GM19324 (cell line): ENCODE measurements around the gene CTBP2.

Experiments
- ATAC-seq: cut with Tn5 transposase; IDR thresholded peaks from one replicate; pipeline ENCODE4 v1.9.1; 2021; ENCODE audit warnings: mild to moderate bottlenecking, moderate library complexity; ENCODE audit not compliant: unreplicated experiment, low FRiP score

Gene CTBP2

DNA sequence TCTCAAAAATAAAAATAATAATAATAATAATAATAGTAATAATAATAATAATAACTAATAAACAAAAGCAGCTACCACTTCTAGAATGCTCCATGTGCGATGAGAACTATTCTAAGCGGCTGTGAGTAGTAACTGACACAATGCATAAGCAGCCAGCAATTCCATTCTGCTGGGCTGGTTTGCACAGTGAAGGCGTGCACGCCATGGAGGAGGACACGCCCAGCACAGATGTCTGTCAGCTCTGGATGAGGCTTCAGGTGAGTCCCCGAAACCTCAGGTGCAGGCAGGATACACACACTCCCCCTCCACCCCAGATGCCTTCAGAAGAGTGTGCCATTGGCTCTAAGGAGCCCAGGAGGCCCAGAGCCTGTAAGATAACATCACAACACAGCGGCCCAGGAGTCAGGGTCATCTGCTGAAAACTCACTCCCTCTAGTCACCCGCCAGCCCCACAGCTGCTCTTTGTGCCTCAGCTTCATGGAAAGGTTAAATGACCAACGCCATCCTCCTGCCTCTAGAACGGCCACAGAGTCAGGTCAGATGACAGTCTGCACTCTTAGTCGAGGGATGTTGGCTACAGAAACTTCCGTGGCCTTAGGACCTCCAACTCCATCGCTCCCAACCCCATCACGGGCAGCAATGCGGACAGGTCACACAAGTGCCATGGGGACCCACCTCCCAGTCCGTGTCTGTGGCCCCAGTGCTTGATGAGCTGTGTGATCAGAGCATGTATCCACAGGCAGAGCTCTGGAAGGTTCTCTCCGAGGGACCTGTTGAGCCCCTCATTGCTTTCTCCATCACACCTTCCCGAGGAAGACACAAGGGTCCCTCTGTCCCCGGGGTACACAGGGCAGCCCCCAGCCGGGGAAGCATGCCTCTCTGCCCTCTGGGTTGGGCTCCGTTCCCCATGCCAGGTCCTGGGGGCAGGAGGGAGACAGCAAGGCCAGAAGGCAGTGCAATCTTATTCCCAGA is 103.9 kb downstream of the CTBP2 start:
- ATAC-seq, result no peak

DNA sequence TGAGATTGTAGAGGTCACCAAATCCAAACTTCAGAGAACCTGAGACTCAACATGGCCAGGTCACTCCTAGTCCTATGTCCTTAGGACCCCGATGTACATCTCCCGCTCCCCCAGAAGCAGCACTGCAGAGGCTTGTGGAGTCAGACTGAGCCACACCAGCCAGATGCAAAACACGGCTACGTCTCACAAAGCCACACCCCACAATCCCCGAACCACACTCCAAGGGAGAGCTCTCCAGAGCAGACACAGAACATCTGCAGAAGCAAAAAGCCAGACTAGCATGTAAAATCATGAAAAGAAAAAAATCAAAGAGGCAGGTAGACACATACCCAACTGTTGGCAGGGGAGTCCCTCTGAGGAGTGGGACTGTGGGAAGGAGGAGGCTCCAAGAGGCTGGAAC is 104.9 kb downstream of the CTBP2 start:
- ATAC-seq, result no peak

DNA sequence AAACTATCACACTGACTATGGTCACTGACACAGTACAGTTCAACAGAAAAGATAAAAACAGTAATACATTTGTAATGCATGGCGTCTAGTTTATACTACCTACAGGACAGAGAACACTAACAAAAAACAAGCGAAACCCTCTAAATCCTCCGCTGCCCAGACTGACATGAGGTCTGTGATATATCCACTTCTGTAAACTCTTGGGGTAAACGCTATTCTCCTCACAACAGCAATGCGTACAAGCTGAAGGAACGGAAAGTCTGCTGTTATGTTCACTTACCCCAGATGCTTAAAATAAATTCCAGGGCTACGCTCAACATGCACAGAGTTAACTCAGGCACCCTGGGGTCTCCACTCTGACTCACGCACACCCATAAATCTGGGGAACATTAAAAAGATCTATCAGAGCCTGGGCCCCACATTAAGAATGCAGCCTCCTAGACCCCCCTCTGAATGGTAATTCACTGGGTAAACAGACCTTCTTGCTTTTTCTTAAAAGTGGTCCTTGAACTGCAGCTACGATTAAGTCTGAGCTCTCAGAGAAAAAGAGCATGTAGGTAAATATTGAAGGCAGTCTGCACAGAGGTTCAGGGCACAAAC is 105.6 kb downstream of the CTBP2 start:
- ATAC-seq, result no peak

DNA sequence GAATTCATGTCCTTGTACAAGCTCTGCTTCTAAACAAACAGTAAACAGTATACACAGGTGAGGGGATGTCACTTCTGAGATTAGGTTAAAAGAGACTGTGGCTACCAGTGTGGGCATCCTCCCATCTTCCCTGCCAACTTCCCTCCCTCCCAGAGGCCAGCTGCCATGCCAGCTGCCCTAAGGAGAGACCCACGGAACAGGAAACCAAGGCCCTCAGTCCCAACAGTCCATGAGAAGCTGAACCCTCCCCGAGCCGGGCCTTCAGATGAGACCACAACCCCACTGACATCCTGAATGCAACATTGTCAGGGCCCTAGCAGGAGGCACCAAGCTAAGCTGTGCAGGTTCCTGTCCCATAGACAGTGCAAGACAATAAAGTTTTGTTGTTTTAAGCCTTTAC is 106.1 kb downstream of the CTBP2 start:
- no peak for ATAC-seq

DNA sequence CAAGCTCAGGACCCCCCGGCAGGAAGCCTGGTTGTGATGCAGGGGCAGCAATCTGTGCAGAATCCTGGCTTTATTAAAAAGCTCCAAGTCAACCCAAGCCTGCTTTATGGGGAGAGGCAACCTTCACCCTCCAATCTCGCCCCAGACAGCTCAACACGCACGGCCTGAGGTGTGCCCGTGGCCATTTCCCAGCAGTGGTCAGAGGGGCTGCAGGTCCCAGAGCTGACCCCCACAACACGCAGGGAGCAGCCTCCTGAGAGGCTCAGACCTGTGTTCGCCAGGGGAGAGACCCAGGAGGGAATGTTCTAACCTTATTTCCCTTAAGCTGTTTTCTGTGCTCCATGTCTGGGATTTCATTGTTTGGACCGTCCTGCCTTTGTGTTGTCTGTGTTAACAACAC is 108.2 kb downstream of the CTBP2 start:
- ATAC-seq, result no peak

DNA sequence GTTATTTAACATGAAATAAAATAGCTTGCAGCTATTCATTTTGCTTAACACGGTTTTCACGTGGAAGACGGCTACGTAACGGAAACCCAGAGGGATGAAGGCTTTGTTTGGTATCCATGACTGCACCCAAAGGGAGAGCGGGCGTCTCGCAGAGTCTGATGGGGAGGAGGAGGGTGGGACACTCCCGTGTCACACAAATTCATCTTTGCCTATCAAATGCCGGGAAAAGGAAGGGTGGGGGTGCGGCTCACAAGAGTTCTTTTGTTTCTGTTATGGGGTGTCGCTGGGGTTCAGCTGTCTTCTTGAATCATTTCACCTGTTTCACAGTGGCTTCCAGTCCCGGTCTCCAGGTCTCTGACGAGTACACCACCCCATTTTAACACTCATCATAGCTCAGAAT is 110.0 kb downstream of the CTBP2 start:
- no peak for ATAC-seq

DNA sequence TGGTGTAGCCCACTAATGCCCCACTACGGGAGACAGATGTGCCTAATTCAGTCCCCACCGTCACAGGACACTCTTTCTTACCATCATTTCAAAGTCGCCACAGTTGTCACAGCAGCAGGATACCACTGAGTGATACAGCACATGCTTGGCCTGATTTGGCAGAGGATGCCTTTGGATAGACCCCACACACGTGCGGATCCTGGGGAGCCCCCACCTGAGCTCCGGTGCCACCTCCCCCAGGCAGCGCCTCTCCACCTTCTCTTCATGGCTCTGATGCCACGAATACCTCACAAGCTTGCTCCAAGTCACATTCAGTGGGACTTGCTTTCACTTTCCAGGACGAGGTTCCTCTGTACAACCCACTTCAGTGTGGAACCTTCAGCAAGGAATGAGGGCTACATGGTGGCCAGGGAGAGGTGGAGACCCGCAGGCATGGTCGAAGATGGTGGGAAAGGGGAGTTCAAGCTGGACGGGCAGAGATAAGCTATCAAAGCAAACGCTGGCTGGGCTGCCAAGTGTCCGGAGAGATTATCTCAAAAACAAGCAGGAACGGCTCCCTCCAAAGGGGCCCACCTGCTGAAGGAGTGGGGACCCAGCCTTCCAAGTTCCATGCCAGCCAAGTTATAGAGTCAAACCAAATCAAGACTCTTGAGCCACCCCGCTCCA is 111.0 kb downstream of the CTBP2 start:
- no peak for ATAC-seq

DNA sequence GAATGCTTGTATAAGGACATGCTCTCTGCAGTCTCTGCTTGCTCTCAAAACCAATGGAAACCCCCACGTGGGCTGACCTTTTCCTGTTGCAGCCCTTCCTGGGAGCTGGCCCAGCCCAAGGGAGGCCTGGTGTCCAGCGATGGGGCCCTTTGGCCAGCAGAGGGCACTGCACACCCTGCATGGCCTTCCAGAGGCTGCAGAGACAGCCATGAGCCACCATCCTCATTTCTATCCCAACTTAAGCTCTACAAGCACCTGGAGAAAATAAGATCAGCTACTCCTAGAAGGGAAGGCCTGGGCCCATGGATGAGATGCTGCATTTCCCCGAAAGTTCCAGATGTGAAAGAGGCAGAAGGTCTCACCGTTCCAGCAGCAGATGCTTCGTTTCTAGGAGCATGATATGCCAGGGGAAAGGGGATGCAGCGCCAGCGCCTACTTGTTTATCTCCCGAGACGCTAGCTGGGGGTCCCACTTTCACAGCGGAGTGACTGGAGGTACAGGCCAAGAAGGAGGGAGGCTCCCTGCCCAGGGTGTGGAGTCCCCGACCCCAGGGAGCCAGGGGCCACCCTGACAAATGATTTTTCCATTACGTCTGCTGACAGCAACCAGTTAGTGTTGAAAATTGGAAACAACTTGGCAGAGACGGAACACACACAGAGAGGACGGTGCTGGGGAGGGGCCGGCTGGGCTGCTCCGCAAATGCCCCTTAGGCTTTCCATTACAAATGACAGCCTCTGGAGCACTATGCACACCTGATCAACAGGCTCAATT is 112.1 kb downstream of the CTBP2 start:
- peak; percentile 81 for ATAC-seq

DNA sequence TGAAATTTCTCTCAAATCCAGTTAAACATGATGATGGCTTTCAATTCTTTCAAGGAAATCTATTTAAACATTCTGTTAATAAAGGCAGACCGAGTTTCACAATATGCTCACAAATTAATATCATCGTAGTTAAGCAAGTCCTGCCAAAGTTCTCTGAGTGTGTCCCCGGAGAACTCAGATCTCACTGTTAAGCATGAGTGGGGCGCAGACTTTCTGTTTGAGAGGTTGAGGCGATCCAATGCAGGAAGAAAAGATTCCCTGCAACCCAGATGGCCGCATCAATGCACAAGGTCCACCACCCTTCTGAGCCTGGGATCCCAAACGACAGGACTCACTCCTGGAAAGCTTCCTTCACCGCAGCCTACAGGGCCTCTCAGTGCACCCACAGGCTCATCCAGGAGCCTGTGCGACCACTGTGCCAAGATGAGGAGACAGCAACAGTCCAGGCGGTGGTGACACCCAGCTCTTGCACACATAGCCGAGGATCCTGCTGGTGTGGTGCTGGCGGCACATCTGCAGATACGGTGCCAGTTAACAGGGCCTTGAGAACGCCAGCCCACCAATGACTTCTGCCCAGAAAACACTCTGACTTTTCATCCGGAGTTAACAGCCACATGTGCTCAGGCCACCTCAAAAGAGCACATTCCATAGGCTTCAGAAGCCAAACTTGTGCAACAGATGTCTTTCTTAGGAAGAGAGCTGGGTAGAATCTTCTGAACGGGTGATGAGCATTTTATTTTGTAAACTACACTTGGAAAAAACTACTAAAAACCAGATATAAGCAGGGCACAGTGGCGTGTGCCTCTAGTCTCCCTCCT is 116.3 kb downstream of the CTBP2 start:
- ATAC-seq, result no peak

DNA sequence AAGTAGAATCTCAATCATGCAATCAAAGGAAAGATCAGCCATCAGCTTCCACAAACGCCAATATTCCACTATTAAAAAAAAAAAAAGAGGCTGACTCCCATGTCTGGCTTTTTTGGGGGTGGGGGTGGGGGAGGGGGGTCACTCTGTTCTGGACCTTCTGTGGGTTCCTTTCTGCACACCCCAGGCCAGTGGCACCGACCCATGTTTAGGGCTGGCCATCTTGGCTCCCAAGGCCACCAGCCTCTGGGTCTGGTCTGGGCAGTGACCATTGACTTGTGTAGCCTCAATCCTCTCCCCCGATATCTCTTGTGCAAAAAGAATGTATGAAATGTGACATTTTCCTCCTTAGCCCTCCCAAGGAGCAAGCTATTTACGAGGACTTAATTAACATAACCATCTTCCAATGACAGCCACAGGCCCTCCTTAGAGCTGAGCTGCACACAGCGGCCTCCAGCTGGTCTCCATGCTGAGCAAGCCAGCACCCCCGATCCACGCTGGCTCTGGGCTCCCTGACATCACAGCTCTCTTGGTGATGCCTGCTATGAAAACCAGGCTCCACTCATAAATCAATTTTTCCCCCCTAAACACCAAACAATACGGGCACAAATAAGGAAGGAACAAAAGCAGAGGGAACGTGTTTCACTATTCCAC is 118.4 kb downstream of the CTBP2 start:
- ATAC-seq, result no peak

DNA sequence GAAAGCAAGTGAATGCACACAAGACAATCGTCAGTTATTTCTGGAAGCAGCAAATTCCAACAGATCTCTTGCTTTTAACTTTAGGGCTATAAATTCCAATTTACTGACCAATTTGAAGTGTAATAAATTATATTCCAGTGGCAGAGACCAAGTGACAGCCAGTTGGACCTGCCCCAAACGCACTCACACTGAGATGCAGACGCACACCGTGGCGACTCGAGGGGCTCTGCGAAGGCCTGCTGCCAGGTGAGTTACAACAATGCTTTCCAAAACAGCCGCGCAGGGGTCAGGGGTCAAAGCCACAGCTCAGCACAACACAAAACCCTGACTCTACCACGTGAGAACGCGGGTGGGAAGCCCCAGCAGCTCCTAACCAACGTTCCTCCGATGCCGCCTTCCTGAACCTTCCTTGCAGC is 121.0 kb downstream of the CTBP2 start:
- no peak for ATAC-seq

DNA sequence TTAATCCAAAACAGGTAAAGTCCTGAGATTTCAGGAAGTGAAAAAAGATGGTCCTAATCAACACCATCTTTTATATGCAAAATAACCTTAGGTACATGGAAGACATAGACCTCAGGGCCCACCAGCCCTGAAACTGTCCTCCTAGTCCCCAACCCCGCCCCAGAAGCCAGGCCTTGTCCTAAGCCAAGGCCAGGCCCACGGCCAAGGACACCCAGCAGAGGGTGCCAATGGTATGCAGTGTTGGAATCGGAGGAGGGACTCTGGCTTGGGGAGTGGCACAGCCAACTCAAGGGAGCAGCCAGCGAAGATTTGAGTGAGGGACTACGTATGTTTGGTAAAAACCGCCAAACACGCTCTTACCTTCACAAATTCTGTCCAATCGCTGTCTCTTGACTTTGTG is 121.7 kb downstream of the CTBP2 start:
- ATAC-seq, result no peak

DNA sequence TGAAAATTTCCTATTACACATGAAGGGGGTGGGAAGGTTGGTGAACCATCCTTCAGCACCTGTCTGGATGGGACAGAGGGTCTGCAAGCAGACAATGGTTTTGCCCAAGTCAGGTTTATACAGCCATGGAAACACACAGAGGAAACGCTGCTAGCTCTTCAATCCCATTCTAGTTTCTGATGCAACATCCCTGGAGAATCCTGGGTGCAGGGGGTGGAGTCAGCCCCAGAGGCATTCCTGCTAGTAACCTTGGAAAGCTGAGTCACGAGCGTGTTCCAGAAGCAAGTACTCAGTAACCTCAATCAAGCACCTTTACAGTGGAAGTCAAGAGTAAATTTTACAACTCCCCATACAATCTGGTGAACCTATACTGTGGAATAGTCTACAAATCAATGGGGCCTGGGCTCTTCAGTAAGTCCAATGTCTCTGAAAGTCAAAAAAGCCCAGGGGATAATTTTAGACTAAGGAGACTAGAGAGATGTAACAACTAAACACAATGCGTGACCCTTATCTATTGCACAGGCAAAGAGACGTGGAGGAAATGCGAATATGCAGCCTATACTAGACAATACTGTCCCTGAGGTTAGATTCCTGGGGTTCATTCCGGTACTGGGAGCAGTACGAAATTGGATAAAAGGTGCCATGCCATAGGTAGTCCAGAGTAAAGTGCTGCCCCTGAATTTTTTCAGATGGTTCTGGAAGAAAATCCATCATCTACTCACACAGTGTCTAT is 123.1 kb downstream of the CTBP2 start:
- no peak for ATAC-seq

DNA sequence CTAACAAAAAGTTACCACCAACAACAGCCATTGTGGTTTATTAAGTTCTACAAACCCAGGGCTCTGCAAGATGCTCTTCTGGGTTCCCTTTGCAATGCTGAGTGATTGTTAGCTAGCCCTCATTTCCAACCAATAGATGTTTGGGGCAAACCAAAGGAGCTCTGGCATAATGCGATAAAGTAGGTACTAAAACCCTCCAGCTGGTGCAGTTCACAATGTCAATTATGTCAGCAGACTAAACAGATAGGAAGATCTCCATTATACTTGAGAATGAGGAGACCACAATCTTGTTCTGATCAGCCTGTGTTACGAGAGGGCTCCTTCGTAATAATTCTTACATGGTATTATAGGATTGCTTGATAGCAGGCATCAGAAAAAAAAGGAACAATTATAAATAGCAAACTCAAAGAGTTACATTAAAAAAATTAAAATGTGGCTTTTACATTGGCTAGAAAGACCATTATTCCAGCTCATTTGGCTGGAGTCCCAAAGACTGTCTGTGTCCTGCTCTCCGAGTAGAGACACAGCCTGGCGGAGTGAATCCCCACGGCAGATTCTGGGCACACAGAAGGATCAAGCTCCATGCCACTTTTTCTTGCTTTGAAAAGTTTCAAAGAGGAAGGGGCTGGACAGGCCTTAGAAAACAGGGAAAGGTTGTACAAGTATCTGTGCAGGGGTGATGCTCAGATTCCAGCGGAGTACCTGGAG is 124.6 kb downstream of the CTBP2 start:
- ATAC-seq, result no peak

DNA sequence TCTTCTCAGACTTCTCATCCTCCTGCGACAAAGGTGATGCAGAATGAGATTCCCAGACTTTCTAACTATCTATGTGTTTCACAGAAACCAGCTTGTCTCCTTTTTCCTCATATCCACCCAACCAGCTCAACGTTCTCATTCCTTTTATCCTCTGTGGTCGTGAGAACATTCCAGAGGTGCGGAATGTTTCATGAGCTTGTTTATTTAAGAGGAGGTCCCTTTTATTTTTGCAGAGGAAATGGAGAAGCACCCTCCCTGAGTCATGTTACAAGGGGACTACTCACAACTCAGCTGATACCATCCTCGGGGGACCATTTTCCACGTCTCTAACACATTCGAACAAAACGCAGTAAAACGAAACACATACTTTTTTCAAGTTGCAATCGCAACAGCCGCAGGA is 125.2 kb downstream of the CTBP2 start:
- ATAC-seq, result no peak

DNA sequence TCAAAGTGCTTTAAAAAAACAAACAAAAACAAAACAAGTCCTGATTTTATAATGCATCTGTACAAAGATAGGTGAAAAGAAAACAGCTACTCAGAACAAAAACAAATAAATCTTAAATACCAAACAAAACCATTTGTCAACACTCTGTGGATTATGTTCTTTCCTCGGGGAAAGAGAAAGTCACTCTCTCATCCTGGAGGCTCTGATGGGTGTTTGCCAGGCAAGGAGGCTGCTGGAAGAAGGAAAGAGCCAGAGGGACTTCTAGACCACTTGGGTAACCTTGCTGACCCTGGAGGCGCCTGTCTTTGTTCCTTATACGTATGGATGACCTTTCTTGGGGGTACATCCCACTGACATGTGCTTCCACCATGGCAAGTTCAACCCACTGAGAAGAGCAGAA is 125.7 kb downstream of the CTBP2 start:
- ATAC-seq, result no peak

DNA sequence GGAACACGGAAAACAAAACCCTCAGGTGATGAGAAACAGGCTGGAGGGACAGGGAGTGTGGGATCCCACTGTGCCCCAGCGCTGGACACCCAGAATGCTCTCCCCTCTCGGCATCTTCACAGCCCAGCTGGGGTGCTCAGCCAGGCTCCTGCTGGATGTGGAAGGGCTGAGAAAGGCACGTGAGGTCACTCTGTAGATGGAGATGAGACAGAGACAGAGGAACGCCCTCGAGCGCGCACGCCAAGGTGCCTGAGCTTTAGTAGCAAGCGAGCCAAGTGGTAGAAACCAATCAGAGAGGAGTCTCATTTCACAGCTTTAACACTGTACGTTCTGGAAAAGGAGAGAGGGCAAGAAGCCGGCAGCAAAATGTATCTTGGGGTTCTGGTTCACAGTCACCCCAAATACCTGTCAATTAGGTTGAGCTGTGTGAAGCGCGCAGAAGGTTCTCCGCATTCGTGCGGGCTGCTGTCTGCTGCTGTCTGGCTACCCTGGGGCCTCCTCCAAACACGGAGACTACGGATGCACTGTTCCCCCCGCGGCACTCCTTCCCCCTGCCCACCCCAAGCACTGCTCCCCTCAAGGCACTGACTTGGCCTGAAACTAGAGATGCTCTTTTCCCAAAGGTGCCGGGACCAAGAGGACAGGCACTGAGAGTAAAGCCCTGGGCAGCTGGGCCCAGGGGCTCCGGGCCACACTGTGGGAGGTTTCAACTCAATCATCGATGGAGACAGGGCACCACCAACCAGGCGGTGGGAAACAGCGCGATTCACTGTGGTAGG is 127.0 kb downstream of the CTBP2 start:
- no peak for ATAC-seq
